ENCODE measurements around the gene MRPS23.

MRPS23 gene

DNA sequence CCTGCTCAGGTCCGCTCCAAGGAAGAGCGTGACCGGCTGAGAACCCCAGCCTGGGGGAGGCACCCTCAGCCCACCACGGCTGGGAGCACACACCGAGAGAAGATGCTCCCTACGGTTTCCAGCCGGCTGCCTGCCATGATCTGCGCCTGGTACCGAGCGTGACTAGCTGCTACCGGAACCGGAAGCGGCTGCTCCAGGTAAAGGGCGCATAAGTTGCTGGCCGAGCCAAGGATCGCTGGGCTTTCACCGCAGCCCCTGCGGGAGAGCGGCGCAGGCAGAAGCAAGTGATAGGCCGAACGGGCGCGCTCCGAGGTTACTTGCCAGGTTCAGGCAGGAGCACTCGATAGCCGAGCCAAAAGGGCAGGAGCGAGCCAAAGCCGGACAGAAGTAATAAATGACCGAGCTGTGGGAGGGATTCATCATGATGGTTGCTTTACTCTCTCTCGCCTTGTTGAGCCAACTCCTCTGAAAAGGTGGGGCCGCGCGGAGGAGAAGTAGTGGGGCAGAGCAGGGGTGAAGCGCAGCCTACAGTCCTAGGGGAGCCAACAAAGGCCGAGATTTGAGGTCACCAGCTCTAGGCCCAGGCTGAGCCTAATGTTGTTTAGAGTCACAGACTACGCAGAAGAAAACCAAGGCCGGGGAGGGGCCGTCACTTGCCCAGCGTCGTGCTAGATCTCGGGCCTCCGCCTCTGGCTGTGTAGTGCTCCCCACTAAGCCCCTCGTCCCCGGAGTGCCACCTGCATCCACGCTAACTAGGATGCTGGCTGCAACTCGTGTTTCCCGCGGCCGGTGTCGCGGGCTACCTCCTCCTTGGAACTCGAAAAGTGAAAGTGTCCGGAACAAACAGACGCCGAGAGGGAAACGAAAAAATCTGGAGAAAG is at the start of gene MRPS23:
Gene MRPS23 (minus strand): TSS at position 171 of the 881 bp plus-strand sequence. CDS start 34 bp downstream, at position 137.
- DNase-seq = peak; percentile 92

DNA sequence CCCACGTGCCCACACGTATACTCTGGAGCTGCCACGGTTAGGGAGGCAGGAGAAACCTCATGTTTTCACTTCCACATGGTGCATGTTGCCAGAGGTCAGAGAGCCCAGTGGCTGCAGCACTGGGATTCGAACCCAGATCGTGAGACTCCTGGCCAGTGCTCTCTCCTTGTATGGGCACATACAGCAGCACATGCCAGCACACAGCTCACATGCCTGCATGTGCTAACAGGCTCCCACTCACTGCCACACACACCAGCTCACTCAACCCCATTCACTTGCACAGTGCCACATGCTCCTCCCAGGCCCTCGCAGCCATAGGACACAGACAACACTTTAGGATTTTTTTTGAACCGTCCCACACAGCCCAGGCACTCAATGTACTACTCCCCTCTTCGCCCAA is 49.5 kb upstream of the MRPS23 start:
- no peak for DNase-seq

DNA sequence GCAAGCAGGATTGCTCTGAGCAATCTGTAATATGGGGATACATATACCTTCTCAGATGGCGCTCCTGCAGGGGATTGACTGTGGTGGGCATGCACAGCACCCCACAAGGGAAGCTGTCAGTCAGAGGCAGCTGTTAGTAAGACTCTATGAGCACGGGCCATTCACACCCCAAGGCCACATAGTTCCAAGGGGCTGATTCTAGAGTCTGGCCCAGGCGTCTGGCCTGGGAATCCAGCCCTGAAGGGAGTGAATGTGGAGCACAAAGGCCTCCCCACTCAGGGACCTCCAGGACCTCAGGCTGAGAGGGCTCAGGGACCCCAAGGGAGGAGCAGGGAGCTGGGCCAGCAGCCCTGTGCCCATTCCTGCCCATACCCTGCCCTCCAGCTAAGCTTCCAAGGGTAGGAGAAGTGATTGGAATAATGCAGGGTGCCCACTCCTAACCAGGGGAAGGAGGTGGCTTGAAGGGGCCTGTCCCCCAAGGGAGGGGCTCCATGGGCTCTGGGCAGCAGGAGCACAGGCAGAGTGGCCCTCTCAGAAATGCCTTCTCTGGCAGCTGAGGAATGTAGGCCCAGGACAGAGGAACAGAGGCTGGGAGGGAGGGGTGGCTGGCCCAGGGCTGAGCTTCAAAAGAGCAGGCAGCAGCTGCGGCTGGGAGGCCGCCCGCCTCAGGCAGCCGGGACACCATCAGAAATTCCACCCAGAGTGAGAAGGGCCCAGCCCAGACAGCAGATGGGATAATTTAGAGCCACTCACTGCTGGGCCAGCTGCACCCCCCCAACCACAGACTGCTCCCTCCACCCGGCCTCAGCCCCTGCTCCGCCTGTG is 48.9 kb upstream of the MRPS23 start:
- DNase-seq = no peak

- DNase-seq = no peak
These were observed 45.7 kb upstream of the MRPS23 start for GRCh38 chr17:57895382-57896060.

GRCh38 chr17:57894848-57895247 is 45.0 kb upstream of the MRPS23 start:
- no peak for DNase-seq

- DNase-seq = no peak
These were observed 43.2 kb upstream of the MRPS23 start for GRCh38 chr17:57892820-57893595.

DNA sequence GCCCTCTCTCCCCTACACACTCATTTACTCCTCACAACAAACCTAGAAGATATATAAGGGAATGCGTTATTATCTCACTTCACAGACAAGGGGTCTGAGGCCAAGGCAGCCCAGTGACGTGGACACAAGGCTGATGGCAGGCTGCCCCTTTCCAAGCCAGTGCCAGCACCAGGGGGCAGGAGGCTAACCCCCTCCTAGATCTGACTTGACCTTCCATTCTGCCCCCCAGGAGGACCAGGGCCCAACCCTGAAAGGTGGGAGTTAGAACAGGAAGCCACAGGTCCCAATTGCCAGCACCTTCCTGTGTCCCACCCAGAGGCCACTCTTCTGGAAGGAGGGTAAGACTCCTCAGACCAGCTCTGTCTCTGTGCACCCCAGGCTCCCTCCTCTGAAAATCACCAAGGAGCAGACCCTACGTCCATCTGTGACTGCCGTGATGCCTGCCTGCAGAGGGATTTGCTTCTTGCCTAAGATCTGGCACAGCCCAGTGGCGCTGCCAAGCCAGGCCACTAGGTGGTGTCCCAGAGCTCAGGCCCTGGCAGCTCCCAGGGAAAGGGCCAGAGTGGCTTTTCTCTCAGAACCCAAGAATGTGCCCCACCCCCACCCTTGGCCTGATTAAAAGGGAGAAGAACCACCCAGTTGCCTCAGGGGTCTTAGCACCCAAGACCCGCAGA is 42.4 kb upstream of the MRPS23 start:
- DNase-seq = peak; percentile 86

GRCh38 chr17:57890857-57891232 is 41.0 kb upstream of the MRPS23 start:
- DNase-seq = no peak

DNA sequence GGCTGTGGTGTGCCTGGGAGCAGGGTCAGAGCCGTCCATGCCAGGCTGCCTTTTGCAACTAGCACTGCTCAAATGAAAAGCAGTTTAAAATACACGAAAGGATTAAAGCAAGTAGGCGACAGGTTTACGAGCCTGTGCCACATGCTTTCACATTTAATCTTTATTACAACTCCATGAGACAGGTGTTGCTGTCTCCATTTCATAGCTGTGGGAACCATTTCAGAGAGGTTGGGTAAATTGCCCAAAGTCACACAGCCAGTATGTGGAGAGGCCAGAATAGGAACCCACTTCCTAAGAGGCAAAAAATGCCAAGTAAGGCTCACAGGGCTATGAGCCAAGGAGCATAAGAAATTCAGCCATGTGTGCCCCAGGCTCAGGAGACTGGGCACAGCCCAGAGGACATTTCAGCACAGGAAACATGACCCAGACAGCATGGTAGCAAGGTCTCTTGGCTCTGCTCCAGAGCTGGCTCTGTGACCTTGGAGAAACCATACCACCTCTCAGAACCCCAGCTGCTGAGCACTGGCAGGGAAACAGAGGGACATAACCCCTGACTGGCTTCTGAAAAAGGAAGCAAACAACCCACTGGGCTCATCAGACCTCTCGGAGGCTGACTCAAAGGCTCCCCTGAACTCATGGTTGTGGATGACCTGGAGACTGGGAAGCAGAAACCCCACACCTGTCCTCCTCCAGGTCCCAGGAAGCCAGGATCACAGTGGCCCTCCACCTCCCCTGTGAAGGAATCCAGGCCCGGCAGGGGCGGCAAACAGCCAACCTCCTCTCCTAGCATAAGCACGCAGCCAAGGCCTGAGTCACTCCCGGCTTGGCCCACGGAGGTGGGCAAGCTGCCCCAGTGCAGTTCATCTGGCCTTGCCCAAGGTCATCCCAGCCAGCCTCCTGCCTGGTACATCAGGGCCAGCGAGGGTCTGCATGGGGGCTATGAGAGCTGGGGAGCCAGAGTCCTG is 40.3 kb upstream of the MRPS23 start:
- DNase-seq = no peak

DNA sequence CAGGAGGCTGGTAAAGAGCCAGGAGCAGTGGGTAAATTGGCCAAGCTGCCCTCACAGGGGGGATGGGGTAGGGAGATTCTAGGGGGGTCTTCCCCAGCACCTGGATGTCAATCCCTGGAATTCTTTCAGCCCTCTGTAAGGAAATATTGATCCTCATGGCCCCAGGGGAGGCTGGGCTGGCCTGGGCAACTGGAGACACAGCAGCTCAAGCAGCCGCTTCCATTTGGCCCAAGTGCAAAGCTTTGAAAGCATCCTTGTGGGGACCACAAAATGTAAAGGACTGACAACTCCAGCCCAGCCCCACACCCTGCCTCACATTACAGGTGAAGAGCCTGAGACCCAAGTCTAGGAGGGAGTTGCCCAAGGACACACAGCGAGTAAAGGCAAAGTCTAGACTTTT is 39.4 kb upstream of the MRPS23 start:
- no peak for DNase-seq

DNA sequence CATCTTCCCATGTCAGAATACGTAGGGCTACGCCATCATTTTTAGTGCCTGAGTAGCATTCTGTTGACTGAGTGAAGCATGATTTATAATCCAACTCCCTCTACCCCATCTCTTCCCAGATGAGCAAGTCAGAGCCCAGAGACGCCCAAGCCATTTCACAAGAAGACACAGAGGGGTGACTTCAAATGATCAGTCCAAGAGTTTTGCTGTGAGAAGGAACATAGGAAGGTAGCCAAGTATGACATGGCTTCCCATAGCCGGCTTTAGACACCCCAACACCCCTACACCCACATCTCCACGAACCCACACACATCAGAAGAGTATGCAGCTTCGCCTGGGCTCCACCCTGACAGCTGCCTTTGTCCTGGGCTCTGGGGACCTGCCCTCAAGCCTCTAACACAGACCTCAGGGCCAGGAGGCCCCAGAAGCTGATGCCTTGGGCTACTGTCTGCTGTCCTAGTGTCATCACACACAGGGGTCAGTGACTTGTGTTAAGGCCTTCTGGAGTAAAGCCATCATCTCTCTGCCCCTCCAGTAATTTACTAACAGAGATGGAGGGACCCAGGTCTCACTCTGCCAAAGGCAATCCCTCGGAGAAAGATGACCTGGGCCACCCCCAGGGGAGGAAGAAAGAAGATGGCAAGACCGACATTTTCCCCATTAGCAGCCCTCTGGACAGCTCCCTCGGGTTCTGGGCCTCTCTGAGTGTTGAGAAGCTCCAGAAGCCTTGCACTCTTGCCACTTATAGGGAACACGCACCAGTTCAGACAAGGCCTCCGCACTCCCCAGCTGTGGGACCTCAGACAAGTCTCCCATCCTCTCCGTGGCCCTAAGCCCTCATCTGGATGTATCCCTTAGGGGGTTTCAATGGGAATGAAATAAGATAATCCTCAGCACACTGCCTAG is 38.7 kb upstream of the MRPS23 start:
- no peak for DNase-seq

GRCh38 chr17:57887161-57887560 is 37.3 kb upstream of the MRPS23 start:
- DNase-seq = no peak

DNA sequence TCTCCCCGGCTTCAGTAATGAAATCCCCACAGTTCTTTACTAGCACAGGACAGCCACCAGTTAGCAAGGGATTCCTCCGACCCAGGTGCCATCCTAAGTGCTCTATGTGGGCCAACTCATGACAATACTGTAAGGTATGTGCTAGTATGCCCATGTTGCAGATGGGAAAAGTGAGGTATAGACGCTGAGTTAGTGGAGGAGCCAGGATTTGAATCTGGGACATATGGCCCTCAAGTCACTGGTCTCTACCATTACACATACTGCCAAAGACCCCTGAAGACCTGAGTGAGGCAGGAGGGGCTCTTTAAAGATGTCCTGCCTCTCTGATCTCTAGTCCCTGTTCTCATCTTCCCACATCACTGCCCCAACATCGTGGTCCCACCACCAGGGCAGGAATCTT is 36.2 kb upstream of the MRPS23 start:
- no peak for DNase-seq

- DNase-seq = no peak
These were observed 35.5 kb upstream of the MRPS23 start for GRCh38 chr17:57885148-57885915.

DNA sequence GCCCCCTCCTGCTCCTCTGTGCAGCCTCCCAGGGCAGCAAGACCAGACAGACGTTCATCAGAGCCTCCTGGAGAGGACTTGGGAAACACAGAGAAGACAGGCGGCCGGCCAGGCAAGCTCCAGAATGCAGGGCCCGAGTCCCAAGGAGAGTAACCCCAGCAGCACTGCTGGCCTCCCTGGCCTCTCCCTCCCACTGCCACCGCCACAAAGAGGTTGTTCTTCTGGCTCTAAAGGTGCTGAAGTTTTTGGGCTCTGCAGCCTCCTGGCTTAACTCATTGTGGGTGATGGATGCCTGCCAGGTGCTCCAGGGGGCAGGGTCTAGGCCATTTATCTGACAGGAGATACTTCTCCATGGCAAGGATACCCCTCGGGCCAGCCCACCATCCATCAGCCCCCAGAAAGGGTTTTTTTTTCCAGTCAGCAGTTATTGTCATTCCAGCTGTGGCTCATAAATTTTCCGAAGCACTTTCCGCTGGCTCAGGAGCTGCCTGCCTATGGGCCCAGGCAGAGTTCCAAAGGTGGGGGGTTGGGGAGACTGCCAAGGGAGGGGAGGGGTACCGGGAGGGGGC is 32.0 kb upstream of the MRPS23 start:
- DNase-seq = no peak

- no peak for DNase-seq
These were observed 31.3 kb upstream of the MRPS23 start for GRCh38 chr17:57881143-57881542.

GRCh38 chr17:57880086-57880456 is 30.2 kb upstream of the MRPS23 start:
- DNase-seq = no peak

GRCh38 chr17:57879437-57880085 is 29.7 kb upstream of the MRPS23 start:
- no peak for DNase-seq

All from activated T-cell treated with anti-CD3 and anti-CD28 coated beads, Interleukin-2, amount 50 U/mL, for 1 hour (primary cell).